ENCODE data around the gene MAP2K6.

MAP2K6 gene

DNA sequence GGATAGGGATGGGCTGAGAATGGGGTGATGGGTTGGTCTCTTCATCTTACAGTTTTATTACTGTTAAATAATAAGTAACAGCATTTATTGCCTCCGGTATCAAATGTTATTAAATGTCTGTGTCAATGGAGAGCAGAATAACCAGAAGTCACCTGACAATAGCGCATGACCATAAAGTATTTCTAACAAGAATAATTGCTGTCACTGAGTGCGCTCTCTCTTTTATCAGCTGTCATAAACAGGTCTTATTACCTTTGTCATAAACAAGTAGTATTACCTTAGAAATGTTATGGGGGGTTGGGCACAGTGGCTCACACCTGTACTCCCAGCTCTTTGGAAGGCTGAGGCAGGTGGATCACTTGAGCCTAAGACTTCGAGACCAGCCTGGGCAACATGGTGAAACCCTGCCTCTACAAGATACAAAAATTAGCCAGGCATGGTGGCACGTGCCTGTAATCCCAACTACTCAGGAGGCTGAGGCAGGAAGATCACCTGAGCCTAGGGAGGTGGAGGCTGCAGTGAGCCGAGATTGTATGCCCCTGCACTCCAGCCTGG is 120.6 kb downstream of the MAP2K6 start:
- no peak for DNase-seq (ENCODE audit: low spot score)

DNA sequence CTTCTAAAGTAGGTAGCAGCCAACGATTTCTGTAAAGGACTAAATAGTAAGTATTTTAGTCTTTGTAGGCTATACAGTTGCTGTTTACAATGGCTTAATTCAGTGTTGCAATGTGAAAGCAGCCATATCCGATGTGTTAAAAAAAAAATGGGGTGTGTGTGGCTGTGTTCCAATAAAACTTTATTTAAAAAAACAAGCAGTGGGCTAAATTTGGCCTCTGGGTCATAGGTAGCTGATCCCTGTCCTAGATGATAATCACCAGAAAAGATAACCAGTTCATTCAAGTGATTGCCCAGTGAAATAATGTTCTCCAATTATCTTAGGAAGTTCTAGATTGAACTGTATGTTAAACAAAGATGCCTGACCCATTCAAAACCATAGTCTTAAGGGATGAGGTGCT is 124.3 kb downstream of the MAP2K6 start:
- DNase-seq (ENCODE audit: low spot score) = no peak

GRCh38 chr17:69539274-69539673 is 124.8 kb downstream of the MAP2K6 start:
- no peak for DNase-seq (ENCODE audit: low spot score)

- no peak for DNase-seq (ENCODE audit: low spot score)
Measured at GRCh38 chr17:69539781-69540319, 125.4 kb downstream of the MAP2K6 start.

DNA sequence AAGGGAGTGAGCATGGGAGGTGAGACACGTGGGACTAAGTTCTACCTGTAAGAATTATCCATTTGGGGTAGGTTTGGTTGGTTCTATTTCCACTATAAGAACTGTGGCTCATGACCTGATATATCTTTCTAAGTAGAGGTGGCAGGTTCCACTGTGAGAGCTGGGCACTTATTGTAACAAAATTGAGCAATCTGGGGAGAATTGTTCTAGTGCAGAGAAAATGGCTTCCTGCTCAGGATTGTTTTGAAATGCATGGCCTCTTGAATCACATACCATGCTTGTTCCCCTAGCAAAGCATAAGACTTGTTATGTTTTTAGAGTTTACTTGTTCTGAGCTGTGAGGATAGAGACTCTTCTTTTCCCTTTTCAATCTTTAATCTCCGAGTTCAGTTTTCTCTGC is 125.9 kb downstream of the MAP2K6 start:
- no peak for DNase-seq (ENCODE audit: low spot score)

GRCh38 chr17:69547230-69547629 is 132.7 kb downstream of the MAP2K6 start:
- DNase-seq (ENCODE audit: low spot score) = no peak

- DNase-seq (ENCODE audit: low spot score) = no peak
Measured at GRCh38 chr17:69547947-69548346, 133.4 kb downstream of the MAP2K6 start.

GRCh38 chr17:69551212-69552010 is 136.9 kb downstream of the MAP2K6 start:
- DNase-seq (ENCODE audit: low spot score) = no peak

- no peak for DNase-seq (ENCODE audit: low spot score)
Measured at GRCh38 chr17:69552986-69553667, 138.6 kb downstream of the MAP2K6 start.

GRCh38 chr17:69555056-69555455 is 140.6 kb downstream of the MAP2K6 start:
- no peak for DNase-seq (ENCODE audit: low spot score)

DNA sequence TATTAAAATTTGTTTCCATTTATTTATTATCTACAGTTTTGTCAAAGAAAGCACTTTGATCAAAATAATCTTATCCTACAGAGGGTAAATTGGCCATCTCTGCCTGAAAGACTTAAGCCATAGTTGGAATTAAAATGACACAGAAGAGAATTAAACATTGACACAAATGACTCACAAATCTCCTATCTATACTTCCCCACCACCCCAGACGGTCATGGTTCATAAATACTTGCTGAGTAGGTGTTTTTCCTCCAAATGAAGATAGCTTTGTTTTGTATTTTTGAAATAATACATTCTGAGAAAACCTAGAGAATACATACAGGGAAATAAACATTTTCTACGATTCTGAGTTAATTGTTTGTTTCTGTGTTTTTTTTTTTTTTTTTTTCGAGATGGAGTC is 142.8 kb downstream of the MAP2K6 start:
- DNase-seq (ENCODE audit: low spot score) = no peak

GRCh38 chr17:69558796-69559195 is 144.3 kb downstream of the MAP2K6 start:
- no peak for DNase-seq (ENCODE audit: low spot score)

DNA sequence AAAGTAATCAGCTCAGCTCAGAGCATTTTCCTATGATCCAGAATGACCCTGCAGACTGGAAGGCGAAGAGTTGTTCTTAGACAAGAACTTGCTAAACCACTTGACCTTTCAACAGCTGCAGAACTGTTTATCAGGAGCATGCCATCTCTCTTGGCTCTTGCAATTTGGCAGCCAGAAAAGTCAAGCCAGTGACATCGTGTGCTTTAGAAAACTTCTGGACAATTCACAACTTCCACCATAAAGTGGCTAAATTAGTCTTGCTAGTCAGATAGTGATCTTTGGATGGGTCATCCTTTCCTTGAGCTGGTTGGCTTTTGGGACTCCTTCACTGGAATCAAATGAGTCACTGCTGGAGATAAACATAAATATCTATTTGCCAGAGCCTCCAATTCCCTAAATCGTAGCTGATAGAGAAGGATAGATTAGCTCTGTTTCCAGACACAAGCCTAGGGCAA is 146.5 kb downstream of the MAP2K6 start:
- no peak for DNase-seq (ENCODE audit: low spot score)

GRCh38 chr17:69561462-69561861 is 147.0 kb downstream of the MAP2K6 start:
- DNase-seq (ENCODE audit: low spot score) = no peak

GRCh38 chr17:69565447-69565846 is 150.9 kb downstream of the MAP2K6 start:
- no peak for DNase-seq (ENCODE audit: low spot score)

- DNase-seq (ENCODE audit: low spot score) = no peak
Measured at GRCh38 chr17:69567130-69567529, 152.6 kb downstream of the MAP2K6 start.

- no peak for DNase-seq (ENCODE audit: low spot score)
Measured at GRCh38 chr17:69572747-69573146, 158.2 kb downstream of the MAP2K6 start.

DNA sequence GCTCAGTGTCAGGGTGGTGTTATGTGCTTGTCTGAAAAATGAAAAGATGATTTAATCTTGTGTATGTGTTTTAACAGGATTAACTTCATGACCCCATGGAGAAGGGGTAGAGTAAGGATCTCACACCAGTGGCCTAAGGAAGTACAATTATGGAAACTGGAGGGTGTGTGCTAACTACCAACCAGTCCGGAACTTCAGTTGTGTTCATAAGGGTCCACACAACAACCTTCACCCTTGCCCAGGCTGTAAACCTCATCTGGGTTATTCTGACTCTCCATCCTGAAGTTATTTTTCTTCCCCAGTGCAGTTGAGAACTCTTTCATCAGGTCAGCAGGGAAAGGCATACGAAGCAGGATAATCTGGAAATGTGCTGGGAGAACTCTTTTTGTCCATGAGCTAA is 158.9 kb downstream of the MAP2K6 start:
- no peak for DNase-seq (ENCODE audit: low spot score)

DNA sequence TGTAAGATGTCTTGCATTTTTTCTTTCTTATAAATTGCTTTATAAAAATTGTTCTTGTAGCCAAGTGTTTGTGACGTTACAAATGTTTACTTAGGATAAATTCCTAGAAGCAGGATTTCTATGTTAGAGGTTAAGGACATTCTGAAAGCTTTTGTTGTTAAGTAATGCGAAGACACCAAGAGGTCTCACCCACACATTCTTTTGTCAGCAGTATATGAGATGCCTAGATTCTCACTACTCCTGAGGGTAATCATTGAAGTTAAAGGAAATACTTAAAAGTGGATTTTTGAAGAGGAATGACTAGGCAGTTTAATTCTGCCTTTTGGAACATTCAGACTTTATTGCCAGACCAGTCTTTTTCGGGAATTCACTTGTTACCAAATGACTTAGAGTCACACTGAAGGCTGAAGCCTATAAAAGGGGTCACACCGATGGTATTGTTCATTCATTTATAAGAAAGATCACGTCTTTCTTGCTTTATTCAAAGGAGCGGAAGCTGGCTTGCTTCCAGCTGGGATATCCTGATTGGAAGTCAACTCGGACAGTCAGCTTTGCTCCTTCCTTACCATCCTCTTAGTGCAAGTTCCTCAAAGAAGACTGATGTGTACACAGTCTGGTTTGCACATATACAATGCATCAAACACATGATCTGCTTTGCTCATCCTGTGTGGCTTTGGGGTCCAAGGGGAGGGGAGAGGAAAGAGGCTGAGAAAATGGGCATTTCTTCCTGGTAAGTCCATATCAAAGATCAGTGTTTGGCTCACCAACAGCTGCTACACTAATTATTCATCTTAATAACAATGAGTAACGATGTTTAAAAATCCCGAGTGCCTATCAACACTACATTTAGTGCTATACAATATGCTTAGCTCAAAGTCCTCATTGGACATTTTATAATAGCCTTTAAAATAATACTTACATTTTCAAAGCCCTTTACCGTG is 160.0 kb downstream of the MAP2K6 start:
- no peak for DNase-seq (ENCODE audit: low spot score)

- no peak for DNase-seq (ENCODE audit: low spot score)
Measured at GRCh38 chr17:69575346-69575761, 160.9 kb downstream of the MAP2K6 start.

GRCh38 chr17:69577098-69577497 is 162.6 kb downstream of the MAP2K6 start:
- no peak for DNase-seq (ENCODE audit: low spot score)
